Astrocyte (in vitro differentiated cells and primary cell): ENCODE data around the gene SMC1B. TPM values are rescaled to one million over a fixed set of nuclear protein-coding genes. Genes with fewer than 3 reads are reported as not detected.

Experiments used
- DNase-seq: peaks from one replicate; pipeline ENCODE4 v3.0.0-alpha.2; 2010; ENCODE audit warnings: low read depth
- FAIRE-seq: peaks from 2 replicates; lab custom pipeline; 2011; peaks lifted over from hg19 to GRCh38; lab: Jason Lieb, UNC
- H2AFZ ChIP-seq: 2 replicates; pipeline ENCODE4 v1.6.0; 2012; ENCODE audit warnings: low read depth, low read length, inconsistent platforms
- H3K27ac ChIP-seq: 2 replicates; pipeline ENCODE4 v1.5.1; 2011; ENCODE audit warnings: low read depth, low read length, inconsistent platforms
- H3K27me3 ChIP-seq: 2 replicates; pipeline ENCODE4 v1.6.0; 2011; ENCODE audit warnings: low read length, inconsistent platforms; ENCODE audit not compliant: insufficient read depth
- H3K36me3 ChIP-seq: 2 replicates; pipeline ENCODE4 v1.5.1; 2011; ENCODE audit warnings: low read length, inconsistent platforms; ENCODE audit not compliant: insufficient read depth
- H3K4me1 ChIP-seq: 2 replicates; pipeline ENCODE4 v1.5.1; 2011; ENCODE audit warnings: low read length, inconsistent platforms; ENCODE audit not compliant: insufficient read depth
- H3K4me2 ChIP-seq: 2 replicates; pipeline ENCODE4 v1.6.0; 2012; ENCODE audit warnings: low read length, inconsistent platforms
- H3K4me3 ChIP-seq: 2 replicates; pipeline ENCODE4 v1.5.1; 2011; ENCODE audit warnings: low read depth, mild to moderate bottlenecking, low read length, inconsistent platforms; ENCODE audit not compliant: insufficient read depth
- H3K79me2 ChIP-seq: 2 replicates; pipeline ENCODE4 v1.6.0; 2012; ENCODE audit warnings: mild to moderate bottlenecking, low read length, inconsistent platforms; ENCODE audit not compliant: insufficient read depth
- H3K9ac ChIP-seq: 2 replicates; pipeline ENCODE4 v1.6.0; 2012; ENCODE audit warnings: mild to moderate bottlenecking, low read length, inconsistent platforms
- H3K9me3 ChIP-seq: 2 replicates; pipeline ENCODE4 v1.5.1; 2012; ENCODE audit warnings: low read depth, mild to moderate bottlenecking, low read length, inconsistent platforms; ENCODE audit not compliant: insufficient read depth
- H4K20me1 ChIP-seq: 2 replicates; pipeline ENCODE4 v1.6.0; 2012; ENCODE audit warnings: low read length, inconsistent platforms; ENCODE audit not compliant: insufficient read depth
- H3K27ac Mint-ChIP-seq: one replicate; pipeline ENCODE4 v1.8.0; 2021; ENCODE audit warnings: mild to moderate bottlenecking, mixed read lengths; ENCODE audit not compliant: unreplicated experiment
- H3K27me3 Mint-ChIP-seq: one replicate; pipeline ENCODE4 v1.8.0; 2021; ENCODE audit warnings: low read depth, mixed read lengths; ENCODE audit not compliant: unreplicated experiment
- H3K36me3 Mint-ChIP-seq: one replicate; pipeline ENCODE4 v1.8.0; 2021; ENCODE audit warnings: low read depth, mixed read lengths; ENCODE audit not compliant: unreplicated experiment
- H3K4me1 Mint-ChIP-seq: one replicate; pipeline ENCODE4 v1.8.0; 2021; ENCODE audit warnings: low read depth, mixed read lengths; ENCODE audit not compliant: unreplicated experiment
- H3K4me3 Mint-ChIP-seq: one replicate; pipeline ENCODE4 v1.8.0; 2021; ENCODE audit warnings: mild to moderate bottlenecking, moderate library complexity, mixed read lengths; ENCODE audit not compliant: unreplicated experiment
- H3K9me3 Mint-ChIP-seq: one replicate; pipeline ENCODE4 v1.8.0; 2021; ENCODE audit warnings: mild to moderate bottlenecking, mixed read lengths; ENCODE audit not compliant: unreplicated experiment
- EZH2 ChIP-seq: IDR thresholded peaks from 2 replicates; pipeline ENCODE4 v1.6.1; 2012; ENCODE audit warnings: mild to moderate bottlenecking, low read length, inconsistent platforms; ENCODE audit not compliant: insufficient read depth
- total RNA-seq: library from RNA; stranded (reverse); gene quantifications from 2 replicates; pipeline ENCODE4 v1.2.1, GENCODE V29; 2021
- TF ChIP-seq, protein P1 (sequence below): IDR thresholded peaks from 2 replicates; pipeline ENCODE4 v1.5.1; 2011; ENCODE audit warnings: low read depth, mild to moderate bottlenecking, inconsistent platforms, low read length, moderate library complexity; ENCODE audit not compliant: insufficient read depth

SMC1B gene
- total RNA-seq, 1 donor from 2014 or later = not detected

DNA sequence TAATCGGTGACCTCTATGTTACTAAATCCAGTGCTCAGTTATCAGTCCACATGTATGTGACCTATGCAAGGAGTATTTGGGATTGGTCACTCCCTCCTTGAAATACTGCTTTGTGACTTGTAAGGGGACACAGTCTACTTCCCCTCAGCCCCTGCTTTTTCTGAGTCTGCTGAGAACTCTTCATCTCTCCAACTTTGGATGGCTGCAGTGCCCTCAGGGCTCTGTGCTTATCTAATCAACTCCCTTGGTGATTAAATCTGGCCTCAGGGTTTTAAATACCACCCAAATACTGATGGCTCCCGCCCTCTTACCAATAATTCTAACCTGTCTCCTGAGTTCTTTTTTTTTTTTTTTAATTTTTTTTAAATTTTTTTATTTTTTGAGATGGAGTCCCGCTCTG is 63.5 kb downstream of the SMC1B start:
- FAIRE-seq = no peak
- no peaks in the 10 kb centered on the region for H3K36me3 ChIP-seq
- Mint-ChIP-seq H3K4me1 (peaks cover 6% of the 10 kb centered on the region), H3K36me3 (peaks cover 5% of the 10 kb centered on the region), H3K4me3 (no peak overlapping the region), H3K9me3 (no peaks in the 10 kb centered on the region), H3K27me3 (no peaks in the 10 kb centered on the region), H3K27ac (no peak overlapping the region)
- H3K79me2 ChIP-seq = no peaks in the 10 kb centered on the region
- no peak for DNase-seq
- no peaks in the 10 kb centered on the region for H3K9me3 ChIP-seq
- H3K4me2 ChIP-seq = no peak overlapping the region
- no peak overlapping the region for H3K4me3 ChIP-seq
- H3K4me1 ChIP-seq = no peaks in the 10 kb centered on the region
- H3K9ac ChIP-seq = no peak overlapping the region
- no peak overlapping the region for H2AFZ ChIP-seq
- no peak overlapping the region for H3K27ac ChIP-seq
- H3K27me3 ChIP-seq = no peaks in the 10 kb centered on the region
- TF ChIP-seq EZH2 = no peak
- TF ChIP-seq, protein P1, sequence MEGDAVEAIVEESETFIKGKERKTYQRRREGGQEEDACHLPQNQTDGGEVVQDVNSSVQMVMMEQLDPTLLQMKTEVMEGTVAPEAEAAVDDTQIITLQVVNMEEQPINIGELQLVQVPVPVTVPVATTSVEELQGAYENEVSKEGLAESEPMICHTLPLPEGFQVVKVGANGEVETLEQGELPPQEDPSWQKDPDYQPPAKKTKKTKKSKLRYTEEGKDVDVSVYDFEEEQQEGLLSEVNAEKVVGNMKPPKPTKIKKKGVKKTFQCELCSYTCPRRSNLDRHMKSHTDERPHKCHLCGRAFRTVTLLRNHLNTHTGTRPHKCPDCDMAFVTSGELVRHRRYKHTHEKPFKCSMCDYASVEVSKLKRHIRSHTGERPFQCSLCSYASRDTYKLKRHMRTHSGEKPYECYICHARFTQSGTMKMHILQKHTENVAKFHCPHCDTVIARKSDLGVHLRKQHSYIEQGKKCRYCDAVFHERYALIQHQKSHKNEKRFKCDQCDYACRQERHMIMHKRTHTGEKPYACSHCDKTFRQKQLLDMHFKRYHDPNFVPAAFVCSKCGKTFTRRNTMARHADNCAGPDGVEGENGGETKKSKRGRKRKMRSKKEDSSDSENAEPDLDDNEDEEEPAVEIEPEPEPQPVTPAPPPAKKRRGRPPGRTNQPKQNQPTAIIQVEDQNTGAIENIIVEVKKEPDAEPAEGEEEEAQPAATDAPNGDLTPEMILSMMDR = no peak
- H4K20me1 ChIP-seq = no peaks in the 10 kb centered on the region

DNA sequence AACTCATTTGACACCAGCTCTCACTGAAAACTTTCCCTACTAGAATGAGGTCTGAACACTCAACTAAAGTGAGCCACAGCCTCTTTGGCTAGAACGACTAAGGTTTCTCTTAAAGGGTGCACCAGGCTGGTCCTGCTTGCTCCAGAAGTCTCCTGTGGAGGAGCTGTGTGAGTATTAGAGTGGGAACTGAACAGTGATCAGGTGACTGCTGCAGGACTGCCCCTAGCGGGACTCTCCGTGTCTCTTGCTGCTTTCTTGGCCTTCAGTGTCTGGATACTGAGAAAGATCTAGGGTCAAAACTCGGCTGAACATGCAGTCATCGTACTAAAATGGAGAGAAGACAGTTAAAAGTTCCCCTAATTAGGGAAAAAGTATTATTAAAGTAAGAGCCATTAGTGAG is 69.1 kb downstream of the SMC1B start:
- no peaks in the 10 kb centered on the region for H3K9me3 Mint-ChIP-seq
- no peak for DNase-seq

DNA sequence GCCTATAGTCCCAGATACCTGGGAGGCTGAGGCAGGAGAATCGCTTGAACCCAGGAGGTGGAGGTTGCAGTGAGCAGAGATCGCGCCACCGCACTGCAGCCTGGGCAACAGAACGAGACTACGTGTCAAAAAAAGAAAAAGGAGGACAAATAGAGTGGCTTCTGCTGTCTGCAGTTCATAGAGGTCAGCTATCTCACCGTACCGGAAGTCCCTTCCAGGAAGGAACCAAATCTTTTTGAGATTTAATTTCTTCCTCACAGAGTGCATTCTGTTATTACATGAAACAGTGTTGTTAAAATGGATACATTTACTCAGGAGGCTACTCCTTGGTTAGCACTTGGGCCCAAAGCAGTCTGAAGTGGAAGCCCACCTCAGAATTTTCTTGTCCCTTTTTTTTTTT is 70.3 kb downstream of the SMC1B start:
- H4K20me1 ChIP-seq = no peaks in the 10 kb centered on the region
- H3K9ac ChIP-seq = no peak overlapping the region
- no peaks in the 10 kb centered on the region for H3K79me2 ChIP-seq
- Mint-ChIP-seq H3K9me3 (no peaks in the 10 kb centered on the region), H3K27me3 (no peaks in the 10 kb centered on the region), H3K36me3 (peaks cover 18% of the 10 kb centered on the region), H3K27ac (no peak overlapping the region), H3K4me3 (no peak overlapping the region), H3K4me1 (no peaks in the 10 kb centered on the region)
- H2AFZ ChIP-seq = no peak overlapping the region
- no peaks in the 10 kb centered on the region for H3K9me3 ChIP-seq
- H3K27me3 ChIP-seq = no peaks in the 10 kb centered on the region
- no peak overlapping the region for H3K4me3 ChIP-seq
- no peak for TF ChIP-seq EZH2
- TF ChIP-seq, protein P1 = no peak
- DNase-seq = no peak
- no peaks in the 10 kb centered on the region for H3K4me1 ChIP-seq
- no peak overlapping the region for H3K4me2 ChIP-seq
- H3K36me3 ChIP-seq = peaks cover 2% of the 10 kb centered on the region
- FAIRE-seq = no peak
- no peak overlapping the region for H3K27ac ChIP-seq

More for the DNA sequence above, 69.1 kb downstream of the SMC1B start:
- no peaks in the 10 kb centered on the region for H3K9me3 ChIP-seq
- H4K20me1 ChIP-seq = no peaks in the 10 kb centered on the region
- no peaks in the 10 kb centered on the region for H3K27me3 Mint-ChIP-seq
- no peak for FAIRE-seq
- no peaks in the 10 kb centered on the region for H3K4me1 ChIP-seq
- H3K36me3 Mint-ChIP-seq = peaks cover 18% of the 10 kb centered on the region
- no peak overlapping the region for H3K27ac ChIP-seq
- H3K4me2 ChIP-seq = no peak overlapping the region
- H3K27me3 ChIP-seq = no peaks in the 10 kb centered on the region
- H3K79me2 ChIP-seq = no peaks in the 10 kb centered on the region
- H3K4me3 ChIP-seq = no peak overlapping the region
- peaks cover 2% of the 10 kb centered on the region for H3K36me3 ChIP-seq
- no peak overlapping the region for H3K9ac ChIP-seq
- H3K27ac Mint-ChIP-seq = no peak overlapping the region
- TF ChIP-seq, protein P1 = no peak
- TF ChIP-seq EZH2 = no peak
- H2AFZ ChIP-seq = no peak overlapping the region
- H3K4me3 Mint-ChIP-seq = no peak overlapping the region
- H3K4me1 Mint-ChIP-seq = no peaks in the 10 kb centered on the region
